Liver (tissue), 3 donors: ENCODE results near the gene PDE4D.

Experiments
- ATF3 ChIP-seq: IDR thresholded peaks from 2 replicates; pipeline ENCODE4 v1.6.1; 2016; ENCODE audit warnings: antibody characterized with exemption
- EGR1 ChIP-seq, 2 donors: IDR thresholded peaks; 2 replicates each; pipeline ENCODE4 v1.6.1; 2016 to 2018; ENCODE audit warnings: antibody characterized with exemption in 2 of 2, low read depth in 2 of 2
- GABPA ChIP-seq, 2 donors: IDR thresholded peaks in 1 of 2; conservative IDR thresholded peaks in 1 of 2; 2 replicates each; pipeline ENCODE4 v1.6.1; 2016; ENCODE audit warnings: antibody characterized with exemption in 2 of 2, mild to moderate bottlenecking in 1 of 2, moderate library complexity in 1 of 2
- HNF4G ChIP-seq: IDR thresholded peaks from 2 replicates; pipeline ENCODE4 v1.6.1; 2016; ENCODE audit warnings: antibody characterized with exemption
- RAD21 ChIP-seq, 2 donors: IDR thresholded peaks; 2 replicates each; pipeline ENCODE4 v1.6.1; 2016; ENCODE audit warnings: antibody characterized with exemption in 2 of 2, mild to moderate bottlenecking in 2 of 2
- RXRA ChIP-seq, 2 donors: IDR thresholded peaks; 2 replicates each; pipeline ENCODE4 v1.6.1; 2017 to 2018; ENCODE audit warnings: antibody characterized with exemption in 2 of 2, mild to moderate bottlenecking in 1 of 2
- SP1 ChIP-seq: IDR thresholded peaks from 2 replicates; pipeline ENCODE4 v1.6.1; 2018; ENCODE audit warnings: antibody characterized with exemption, mild to moderate bottlenecking
- ZBTB33 ChIP-seq: IDR thresholded peaks from 2 replicates; pipeline ENCODE4 v1.6.1; 2016; ENCODE audit warnings: antibody characterized with exemption
- TF ChIP-seq, protein P1 (sequence below): IDR thresholded peaks from 2 replicates; pipeline ENCODE4 v1.6.1; 2016; ENCODE audit warnings: antibody characterized with exemption, mild to moderate bottlenecking
- TF ChIP-seq, protein P2 (sequence below): fragments of 150-350 bp; IDR thresholded peaks from 2 replicates; pipeline ENCODE4 v1.5.1; 2017; ENCODE audit warnings: improper control_type of control experiment, low read depth, low read length; ENCODE audit not compliant: missing input control
- donor health status: healthy.
- donor health status: healthy.

DNA sequence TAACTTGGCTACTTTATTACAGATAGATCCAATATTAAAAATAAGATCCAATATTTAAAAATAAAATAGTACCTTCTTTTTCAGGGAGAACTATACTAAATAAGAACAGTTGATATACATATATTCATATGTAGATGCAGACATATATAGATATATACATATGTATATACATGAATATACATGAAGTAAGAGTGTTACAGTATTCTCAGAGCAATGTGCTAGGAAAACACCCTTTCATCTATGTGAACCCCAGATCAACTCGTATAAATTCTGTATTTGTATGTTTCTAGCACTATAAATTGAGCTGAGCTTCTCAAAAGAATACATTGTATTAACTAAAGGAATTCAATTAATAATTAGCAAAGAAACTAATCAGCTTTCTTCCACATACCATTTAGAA lies 287.6 kb downstream of the PDE4D start:
- TF ChIP-seq, protein P1, sequence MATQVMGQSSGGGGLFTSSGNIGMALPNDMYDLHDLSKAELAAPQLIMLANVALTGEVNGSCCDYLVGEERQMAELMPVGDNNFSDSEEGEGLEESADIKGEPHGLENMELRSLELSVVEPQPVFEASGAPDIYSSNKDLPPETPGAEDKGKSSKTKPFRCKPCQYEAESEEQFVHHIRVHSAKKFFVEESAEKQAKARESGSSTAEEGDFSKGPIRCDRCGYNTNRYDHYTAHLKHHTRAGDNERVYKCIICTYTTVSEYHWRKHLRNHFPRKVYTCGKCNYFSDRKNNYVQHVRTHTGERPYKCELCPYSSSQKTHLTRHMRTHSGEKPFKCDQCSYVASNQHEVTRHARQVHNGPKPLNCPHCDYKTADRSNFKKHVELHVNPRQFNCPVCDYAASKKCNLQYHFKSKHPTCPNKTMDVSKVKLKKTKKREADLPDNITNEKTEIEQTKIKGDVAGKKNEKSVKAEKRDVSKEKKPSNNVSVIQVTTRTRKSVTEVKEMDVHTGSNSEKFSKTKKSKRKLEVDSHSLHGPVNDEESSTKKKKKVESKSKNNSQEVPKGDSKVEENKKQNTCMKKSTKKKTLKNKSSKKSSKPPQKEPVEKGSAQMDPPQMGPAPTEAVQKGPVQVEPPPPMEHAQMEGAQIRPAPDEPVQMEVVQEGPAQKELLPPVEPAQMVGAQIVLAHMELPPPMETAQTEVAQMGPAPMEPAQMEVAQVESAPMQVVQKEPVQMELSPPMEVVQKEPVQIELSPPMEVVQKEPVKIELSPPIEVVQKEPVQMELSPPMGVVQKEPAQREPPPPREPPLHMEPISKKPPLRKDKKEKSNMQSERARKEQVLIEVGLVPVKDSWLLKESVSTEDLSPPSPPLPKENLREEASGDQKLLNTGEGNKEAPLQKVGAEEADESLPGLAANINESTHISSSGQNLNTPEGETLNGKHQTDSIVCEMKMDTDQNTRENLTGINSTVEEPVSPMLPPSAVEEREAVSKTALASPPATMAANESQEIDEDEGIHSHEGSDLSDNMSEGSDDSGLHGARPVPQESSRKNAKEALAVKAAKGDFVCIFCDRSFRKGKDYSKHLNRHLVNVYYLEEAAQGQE = no peak
- no peak for TF ChIP-seq ZBTB33
- TF ChIP-seq, protein P2, sequence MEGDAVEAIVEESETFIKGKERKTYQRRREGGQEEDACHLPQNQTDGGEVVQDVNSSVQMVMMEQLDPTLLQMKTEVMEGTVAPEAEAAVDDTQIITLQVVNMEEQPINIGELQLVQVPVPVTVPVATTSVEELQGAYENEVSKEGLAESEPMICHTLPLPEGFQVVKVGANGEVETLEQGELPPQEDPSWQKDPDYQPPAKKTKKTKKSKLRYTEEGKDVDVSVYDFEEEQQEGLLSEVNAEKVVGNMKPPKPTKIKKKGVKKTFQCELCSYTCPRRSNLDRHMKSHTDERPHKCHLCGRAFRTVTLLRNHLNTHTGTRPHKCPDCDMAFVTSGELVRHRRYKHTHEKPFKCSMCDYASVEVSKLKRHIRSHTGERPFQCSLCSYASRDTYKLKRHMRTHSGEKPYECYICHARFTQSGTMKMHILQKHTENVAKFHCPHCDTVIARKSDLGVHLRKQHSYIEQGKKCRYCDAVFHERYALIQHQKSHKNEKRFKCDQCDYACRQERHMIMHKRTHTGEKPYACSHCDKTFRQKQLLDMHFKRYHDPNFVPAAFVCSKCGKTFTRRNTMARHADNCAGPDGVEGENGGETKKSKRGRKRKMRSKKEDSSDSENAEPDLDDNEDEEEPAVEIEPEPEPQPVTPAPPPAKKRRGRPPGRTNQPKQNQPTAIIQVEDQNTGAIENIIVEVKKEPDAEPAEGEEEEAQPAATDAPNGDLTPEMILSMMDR = no peak
- no peak for TF ChIP-seq RAD21 (IDR thresholded peaks at IDR 0.05)
- no peak for TF ChIP-seq SP1
- TF ChIP-seq ATF3 = no peak
- no peak for TF ChIP-seq RXRA (IDR thresholded peaks at IDR 0.05)
- TF ChIP-seq GABPA (IDR thresholded peaks at IDR 0.05 in 1 of 2, conservative IDR thresholded peaks at IDR 0.05 in 1 of 2) = no peak
- no peak for TF ChIP-seq EGR1 (IDR thresholded peaks at IDR 0.05; ENCODE audit: low read depth in 2 of 2)
- TF ChIP-seq HNF4G = no peak
